Measurements from ENCODE around the gene PLPP4.

DNA sequence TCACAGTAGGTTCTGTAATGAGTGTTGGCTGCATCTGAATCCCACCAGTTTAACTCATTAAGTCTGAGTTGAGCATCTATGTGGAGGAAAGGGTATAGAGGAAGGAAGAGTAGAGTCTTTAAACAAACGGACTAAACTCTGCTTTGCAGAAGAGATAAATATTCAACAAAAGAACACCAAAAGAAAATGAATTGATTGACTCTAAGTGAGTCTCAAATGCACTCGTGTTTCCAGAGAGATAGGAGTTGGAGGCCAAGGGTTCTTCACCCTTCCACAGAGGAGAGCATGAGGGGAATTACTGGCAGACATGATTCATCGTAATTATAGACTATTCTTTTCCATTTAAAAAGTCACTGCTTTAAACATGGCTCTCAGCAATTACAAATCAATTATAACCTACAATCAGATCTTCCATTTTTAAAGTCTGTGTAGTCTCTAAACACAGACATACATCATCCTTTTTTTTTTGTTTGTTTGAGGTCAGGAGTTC lies 56.3 kb downstream of the PLPP4 start:
- TF ChIP-seq, protein P1, sequence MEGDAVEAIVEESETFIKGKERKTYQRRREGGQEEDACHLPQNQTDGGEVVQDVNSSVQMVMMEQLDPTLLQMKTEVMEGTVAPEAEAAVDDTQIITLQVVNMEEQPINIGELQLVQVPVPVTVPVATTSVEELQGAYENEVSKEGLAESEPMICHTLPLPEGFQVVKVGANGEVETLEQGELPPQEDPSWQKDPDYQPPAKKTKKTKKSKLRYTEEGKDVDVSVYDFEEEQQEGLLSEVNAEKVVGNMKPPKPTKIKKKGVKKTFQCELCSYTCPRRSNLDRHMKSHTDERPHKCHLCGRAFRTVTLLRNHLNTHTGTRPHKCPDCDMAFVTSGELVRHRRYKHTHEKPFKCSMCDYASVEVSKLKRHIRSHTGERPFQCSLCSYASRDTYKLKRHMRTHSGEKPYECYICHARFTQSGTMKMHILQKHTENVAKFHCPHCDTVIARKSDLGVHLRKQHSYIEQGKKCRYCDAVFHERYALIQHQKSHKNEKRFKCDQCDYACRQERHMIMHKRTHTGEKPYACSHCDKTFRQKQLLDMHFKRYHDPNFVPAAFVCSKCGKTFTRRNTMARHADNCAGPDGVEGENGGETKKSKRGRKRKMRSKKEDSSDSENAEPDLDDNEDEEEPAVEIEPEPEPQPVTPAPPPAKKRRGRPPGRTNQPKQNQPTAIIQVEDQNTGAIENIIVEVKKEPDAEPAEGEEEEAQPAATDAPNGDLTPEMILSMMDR (tag by site-specific recombination; IDR thresholded peaks at IDR 0.05): no peak
- TF ChIP-seq RBAK (tag by site-specific recombination; IDR thresholded peaks at IDR 0.05) (no peak), ZNF501 (tag by site-specific recombination; IDR thresholded peaks at IDR 0.05) (no peak), ZNF138 (tag by site-specific recombination; IDR thresholded peaks at IDR 0.05; ENCODE audit: borderline replicate concordance) (no peak), SALL2 (tag by site-specific recombination; IDR thresholded peaks at IDR 0.05; ENCODE audit: borderline replicate concordance) (no peak), PBX3 (CRISPR knock-in tag; IDR thresholded peaks at IDR 0.05) (no peak), WT1 (tag by site-specific recombination; IDR thresholded peaks at IDR 0.05) (no peak), SETDB1 (IDR thresholded peaks at IDR 0.05; ENCODE audit: insufficient read length, low read length) (no peak), ZNF416 (tag by site-specific recombination; IDR thresholded peaks at IDR 0.05) (no peak), MYNN (tag by site-specific recombination; IDR thresholded peaks at IDR 0.05; ENCODE audit: borderline replicate concordance) (no peak), SP3 (tag by site-specific recombination; IDR thresholded peaks at IDR 0.05) (no peak), ZNF239 (tag by site-specific recombination; IDR thresholded peaks at IDR 0.05) (no peak)
- TF ChIP-seq, protein P2, sequence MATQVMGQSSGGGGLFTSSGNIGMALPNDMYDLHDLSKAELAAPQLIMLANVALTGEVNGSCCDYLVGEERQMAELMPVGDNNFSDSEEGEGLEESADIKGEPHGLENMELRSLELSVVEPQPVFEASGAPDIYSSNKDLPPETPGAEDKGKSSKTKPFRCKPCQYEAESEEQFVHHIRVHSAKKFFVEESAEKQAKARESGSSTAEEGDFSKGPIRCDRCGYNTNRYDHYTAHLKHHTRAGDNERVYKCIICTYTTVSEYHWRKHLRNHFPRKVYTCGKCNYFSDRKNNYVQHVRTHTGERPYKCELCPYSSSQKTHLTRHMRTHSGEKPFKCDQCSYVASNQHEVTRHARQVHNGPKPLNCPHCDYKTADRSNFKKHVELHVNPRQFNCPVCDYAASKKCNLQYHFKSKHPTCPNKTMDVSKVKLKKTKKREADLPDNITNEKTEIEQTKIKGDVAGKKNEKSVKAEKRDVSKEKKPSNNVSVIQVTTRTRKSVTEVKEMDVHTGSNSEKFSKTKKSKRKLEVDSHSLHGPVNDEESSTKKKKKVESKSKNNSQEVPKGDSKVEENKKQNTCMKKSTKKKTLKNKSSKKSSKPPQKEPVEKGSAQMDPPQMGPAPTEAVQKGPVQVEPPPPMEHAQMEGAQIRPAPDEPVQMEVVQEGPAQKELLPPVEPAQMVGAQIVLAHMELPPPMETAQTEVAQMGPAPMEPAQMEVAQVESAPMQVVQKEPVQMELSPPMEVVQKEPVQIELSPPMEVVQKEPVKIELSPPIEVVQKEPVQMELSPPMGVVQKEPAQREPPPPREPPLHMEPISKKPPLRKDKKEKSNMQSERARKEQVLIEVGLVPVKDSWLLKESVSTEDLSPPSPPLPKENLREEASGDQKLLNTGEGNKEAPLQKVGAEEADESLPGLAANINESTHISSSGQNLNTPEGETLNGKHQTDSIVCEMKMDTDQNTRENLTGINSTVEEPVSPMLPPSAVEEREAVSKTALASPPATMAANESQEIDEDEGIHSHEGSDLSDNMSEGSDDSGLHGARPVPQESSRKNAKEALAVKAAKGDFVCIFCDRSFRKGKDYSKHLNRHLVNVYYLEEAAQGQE (tag by site-specific recombination; IDR thresholded peaks at IDR 0.05): no peak
- TF ChIP-seq, protein P3, sequence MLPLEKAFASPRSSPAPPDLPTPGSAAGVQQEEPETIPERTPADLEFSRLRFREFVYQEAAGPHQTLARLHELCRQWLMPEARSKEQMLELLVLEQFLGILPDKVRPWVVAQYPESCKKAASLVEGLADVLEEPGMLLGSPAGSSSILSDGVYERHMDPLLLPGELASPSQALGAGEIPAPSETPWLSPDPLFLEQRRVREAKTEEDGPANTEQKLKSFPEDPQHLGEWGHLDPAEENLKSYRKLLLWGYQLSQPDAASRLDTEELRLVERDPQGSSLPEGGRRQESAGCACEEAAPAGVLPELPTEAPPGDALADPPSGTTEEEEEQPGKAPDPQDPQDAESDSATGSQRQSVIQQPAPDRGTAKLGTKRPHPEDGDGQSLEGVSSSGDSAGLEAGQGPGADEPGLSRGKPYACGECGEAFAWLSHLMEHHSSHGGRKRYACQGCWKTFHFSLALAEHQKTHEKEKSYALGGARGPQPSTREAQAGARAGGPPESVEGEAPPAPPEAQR (tag by site-specific recombination; IDR thresholded peaks at IDR 0.05): no peak

Measured in HEK293 (cell line).